Measurements from ENCODE around the gene LDLRAP1.

Gene LDLRAP1

DNA sequence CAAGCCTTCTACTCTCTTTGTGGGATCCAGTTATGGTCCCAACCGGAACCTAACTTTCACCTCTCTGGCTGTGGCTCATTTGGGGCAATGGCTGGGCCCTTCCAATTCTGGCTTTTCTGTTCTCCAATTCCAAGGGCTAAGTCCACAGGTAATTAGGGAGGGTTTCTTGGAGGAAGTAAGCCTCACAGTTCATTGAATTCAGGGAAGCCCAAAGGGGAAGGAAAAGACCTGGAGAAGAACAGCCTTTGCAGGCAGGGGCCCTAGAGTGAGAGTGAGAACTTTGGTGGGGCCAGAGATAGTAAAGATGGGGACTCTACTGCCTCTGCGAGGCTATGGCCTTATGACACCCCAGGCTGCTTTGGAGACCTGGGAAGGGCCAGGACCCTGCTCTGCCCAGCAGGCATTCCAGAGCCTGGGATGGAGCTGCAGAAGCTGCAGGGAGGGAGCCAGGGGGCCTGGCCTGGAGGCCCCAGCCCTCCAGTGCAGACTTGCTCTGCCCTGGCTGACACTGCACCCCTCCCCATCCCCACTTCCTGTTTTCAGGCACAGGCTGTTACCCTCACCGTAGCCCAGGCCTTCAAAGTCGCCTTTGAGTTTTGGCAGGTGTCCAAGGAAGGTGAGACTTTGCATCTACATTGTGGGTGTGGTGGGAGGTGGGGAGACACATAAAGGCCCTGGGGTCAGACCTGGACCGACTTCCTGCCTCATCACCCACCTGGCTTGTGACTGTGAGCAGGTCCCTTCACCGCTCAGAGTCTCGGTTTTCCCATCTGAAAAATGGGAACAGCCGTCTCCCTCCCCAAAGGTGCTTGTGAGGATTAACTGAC is 18.9 kb downstream of the LDLRAP1 start:
- no peak for DNase-seq (ENCODE audit: low read depth)

DNA sequence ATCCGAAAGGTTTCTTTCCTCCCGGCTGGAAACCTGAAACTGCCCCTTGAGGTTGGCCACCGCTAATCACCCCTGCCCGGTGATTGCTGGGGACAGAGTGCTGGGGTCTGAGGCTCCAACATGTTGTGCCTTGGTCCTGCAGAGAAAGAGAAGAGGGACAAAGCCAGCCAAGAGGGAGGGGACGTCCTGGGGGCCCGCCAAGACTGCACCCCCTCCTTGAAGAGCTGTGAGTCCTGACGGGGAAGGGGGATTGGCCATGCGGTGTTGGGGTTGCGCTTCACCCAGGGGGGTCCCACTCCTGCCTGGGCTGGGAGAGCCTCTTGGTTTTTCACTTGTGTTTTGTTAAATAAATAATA is 19.5 kb downstream of the LDLRAP1 start:
- no peak for DNase-seq (ENCODE audit: low read depth)

DNA sequence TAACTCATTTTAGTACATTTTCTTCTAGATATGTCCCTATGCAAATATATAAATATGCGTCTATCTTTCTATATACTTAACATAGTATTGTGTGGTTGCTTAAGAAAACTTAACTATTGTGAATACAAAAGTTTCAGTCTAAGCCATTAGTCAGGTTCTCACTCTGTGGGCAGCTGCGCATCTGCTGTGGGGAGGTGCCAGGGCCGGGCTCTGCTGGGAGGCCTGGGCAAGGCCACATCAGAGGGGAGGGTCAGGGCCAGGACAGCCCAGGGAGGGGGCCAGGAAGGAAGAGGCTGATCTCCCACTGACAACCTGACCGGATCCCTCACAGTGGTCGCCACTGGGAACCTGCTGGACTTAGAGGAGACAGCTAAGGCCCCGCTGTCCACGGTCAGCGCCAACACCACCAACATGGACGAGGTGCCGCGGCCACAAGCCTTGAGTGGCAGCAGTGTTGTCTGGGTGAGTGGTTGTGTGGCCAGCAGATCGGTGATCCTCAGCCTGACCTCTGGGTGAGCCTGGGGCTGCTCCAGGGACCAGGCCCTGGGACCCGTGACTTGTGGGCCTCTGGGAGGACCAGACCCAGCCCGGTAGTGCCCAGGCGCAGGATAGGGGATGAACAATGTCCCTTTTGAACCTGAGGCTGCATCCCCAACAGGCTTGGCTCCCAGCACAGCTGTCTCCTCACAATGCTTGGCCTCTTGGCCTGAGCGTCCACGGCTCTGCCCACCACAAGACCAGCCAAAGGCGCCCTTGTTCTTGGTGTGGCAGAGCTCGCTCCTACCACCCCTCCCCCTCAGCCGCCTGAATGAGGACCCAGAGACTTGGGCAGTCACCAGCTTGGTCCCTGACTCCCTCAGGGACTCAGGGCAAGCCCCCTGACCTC is 20.2 kb downstream of the LDLRAP1 start:
- no peak for DNase-seq (ENCODE audit: low read depth)

DNA sequence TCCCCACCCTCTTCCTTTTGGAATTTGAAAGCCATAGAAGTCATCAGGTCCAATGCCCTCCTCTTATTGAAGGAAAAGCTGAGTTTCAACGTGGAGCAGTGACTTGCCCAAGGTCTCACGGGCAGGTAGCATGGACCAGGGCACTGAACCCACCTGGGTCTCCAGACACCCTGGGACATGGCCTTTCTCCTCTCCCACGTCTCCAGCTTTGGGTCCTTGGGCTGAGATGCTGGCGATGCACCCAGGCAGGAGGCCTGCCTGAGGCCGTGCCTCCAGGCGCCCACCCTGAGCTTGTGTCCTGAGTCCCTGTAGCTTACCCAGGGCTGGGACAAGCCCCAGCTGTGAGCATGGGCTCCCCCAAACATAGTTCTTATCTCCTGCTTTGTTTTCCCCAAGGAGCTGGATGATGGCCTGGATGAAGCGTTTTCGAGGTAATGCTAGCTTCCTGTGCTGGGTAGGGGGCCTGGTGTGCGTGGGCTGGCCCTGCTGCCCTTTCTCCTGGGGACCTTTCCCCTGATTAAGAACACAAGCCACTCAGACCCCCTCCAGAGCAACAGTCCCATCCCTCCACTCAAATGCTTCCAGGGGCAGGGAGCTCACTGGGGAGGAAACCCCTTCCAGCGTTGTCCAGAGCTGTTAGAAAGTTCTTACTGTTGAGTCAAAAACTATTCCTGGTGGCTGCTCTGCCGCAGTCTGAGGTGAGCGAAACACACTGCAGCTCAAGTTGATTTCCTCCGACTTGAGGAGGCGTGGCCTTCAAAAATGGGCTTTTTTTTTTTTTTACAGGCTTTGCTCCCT is 21.6 kb downstream of the LDLRAP1 start:
- DNase-seq (ENCODE audit: low read depth), result no peak

DNA sequence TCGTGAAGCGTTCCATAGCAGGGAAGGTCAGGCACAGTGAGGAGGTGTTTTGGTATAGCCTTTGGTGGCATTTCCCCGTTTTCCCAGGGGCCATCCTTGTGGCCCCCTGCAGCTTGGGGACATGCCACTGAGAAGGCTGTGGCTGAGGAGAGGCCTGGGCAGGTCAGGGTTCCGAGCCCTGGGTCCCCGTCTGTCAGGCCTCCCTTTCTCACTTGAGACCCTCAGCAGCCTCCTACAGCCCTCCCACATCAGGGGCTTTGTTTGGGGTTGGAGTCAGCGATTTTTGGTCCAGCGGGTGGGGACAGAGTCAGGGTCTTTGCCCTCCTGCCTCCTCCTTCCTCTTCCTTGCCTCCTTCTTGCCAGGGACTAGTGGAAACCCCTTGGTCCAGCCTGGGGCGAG is 22.2 kb downstream of the LDLRAP1 start:
- no peak for DNase-seq (ENCODE audit: low read depth)

DNA sequence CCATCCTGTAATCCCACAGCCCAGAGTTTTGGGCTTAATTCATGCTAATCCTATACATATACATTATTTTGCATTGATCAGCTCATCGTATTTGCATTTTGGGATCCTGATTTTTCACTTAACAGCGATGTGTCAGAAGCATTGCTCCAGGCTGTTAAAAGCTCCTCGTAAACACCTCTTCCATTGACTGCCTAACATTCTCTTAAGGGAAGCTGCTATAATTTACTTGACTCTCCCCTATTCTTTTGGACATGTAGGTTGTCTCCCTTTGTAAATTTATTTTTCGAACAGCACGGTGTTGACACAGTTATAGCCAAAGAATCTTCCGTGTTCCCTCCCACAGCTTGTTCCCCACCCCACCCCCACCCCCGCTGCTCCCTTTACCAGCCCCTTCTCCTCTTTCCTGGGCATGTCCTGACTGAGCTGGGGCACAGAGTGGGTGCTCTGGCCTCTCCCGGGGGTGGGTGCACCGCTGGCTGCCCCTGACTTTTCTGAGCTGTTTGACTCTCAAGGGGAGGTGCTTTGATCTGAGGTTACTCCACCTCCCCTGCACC is 22.8 kb downstream of the LDLRAP1 start:
- DNase-seq (ENCODE audit: low read depth), result peak; percentile 24

DNA sequence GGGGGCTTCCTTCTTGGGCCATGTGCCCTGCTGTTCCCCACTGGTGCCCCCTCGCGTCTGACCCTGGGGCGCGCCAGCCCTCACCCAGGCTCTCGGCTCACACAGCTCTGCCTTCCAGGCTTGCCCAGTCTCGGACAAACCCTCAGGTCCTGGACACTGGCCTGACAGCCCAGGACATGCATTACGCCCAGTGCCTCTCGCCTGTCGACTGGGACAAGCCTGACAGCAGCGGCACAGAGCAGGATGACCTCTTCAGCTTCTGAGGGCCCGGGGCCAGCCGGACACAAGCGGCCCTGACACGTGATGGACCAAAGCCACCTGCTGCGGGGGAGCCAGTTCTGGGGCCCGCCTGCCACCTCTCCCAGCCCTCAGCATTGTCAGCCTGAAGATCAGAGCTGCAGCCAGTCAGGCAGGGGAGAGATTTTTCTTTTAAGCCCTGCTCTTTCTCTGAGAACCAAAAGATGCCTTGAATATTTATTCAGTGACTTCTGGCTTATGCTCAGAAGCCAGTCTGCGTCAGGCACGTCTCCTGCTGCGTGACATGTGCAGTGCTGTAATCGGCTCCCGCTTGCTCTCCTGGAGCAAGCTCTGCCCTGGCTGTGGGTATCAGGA is 23.4 kb downstream of the LDLRAP1 start:
- peak; percentile 95 for DNase-seq (ENCODE audit: low read depth)

DNA sequence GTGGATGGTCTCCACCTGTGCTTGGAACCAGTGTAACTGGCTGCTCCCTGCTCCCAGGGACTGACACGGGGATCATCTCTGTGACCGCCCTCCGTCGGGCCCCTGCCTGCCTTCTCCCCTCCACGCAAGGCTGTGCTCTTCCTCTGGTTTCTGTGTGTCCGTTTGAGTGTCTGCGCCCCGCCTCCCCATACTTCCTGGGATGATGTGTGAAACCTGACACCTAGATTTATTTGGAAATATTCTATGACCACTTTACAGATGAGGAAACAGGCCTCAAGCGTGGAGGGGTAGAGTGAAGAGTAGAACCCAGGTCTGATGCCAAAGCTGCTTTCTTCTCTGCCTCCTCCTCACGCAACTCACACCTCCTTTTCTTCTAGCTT is 24.3 kb downstream of the LDLRAP1 start:
- peak; percentile 44 for DNase-seq (ENCODE audit: low read depth)

DNA sequence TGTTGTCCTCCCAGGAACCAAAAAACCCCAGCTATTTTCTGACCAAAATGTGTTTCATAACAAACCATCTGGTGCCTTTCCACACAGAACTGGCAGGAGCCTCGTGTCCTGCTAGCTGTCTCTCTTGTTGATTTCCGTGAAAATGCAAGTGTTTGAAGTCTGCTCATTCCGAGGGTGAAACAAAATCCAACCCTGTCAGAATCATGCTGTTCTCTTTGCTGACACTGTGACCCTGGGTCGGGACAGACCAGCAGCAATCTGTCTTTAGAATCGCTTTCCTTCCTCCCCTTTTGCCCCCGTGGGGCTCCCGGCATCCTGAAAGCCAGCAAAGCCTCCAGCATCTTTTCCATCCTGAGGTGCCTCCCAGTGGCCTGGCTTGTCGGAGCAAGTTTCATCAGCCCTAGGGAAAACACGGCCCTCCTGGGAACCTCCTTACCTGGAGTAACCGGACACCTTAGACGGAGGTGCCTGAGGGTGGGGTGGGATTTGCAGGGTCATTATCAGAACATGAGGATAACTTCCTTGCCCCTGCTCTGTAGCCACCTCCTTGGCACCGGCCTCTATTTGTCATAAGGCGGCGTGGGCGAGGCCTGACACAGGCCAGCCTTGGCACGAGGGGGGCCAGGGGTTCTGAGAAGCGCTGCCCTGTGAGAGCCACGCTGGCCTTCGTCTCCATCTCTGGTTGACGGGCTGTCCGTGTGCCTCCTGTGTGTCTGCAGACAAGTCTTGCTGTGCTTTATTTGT is 24.9 kb downstream of the LDLRAP1 start:
- DNase-seq (ENCODE audit: low read depth), result peak; percentile 65

DNA sequence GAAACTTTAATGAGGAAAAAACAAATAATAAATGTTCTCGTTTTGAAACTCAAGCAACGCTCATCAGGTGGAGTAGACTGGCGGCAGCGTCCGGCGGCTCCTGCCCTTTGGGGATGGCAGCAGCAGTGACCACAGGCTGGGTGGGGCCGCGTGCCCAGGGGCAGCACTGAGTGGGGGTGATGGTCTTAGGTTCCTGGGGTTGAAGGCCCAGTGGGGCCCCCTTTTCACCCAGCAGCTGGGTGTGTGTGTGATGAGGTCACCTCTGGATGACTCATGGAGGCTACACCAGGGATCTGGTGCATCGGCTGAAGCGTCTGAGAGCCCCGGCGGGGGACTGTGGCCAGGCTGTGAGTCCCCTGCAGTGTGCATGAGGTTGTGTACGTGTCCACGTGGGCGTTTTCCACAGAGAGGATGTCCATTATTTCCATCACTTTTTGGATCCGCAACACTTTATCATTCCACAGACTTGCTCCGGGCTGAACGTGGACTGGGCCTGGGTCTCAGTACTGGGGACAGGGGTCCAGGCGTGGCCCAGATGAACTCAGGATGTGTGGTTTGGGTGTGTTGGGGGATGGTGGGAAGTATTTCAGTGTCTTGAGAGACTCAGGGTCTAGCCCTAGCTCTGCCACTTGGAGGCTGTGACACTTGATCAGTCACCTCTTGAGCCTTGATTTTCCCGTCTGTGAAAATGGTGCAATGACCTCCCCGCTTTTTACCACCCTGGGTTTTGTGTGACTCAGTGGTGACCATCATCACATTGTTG is 25.6 kb downstream of the LDLRAP1 start:
- peak; percentile 93 for DNase-seq (ENCODE audit: low read depth)

DNA sequence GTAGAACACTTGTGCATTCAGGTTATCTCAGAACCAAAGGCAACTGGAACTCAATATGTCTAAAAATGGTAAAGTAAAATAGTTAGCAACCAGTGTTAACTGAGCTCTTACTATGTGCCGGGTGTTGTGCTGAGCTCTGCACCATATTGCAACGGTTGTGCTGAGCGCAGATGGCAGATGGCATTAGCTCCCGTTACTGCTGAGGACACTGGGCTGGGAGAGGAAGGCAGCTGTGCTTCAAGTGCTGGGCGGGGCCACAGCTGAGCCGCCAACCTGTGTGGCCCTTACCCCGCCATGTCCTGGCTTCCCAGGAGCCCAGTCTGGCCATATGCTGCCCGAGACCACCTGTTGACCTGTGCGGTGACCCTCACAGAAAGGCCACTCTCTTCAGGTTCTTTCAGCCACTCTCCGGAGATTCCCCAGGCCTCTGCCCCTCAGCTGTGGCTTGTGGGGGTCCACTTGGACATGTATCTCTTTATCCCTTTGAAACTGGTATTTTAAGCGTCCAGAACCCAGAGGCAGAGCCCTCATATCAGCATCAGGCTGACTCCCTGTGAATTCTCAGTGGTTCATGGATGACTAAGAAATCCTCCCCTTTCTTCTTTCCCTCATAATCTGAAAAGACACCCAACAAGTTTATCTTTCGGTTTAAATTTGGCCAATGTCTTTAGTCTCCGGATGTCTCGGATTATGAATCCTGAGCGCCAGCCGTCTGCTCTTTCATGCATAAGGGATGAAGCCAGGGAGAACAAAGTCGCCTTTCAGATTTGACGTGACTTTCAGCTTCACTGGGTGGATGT is 26.4 kb downstream of the LDLRAP1 start:
- DNase-seq (ENCODE audit: low read depth), result no peak

DNA sequence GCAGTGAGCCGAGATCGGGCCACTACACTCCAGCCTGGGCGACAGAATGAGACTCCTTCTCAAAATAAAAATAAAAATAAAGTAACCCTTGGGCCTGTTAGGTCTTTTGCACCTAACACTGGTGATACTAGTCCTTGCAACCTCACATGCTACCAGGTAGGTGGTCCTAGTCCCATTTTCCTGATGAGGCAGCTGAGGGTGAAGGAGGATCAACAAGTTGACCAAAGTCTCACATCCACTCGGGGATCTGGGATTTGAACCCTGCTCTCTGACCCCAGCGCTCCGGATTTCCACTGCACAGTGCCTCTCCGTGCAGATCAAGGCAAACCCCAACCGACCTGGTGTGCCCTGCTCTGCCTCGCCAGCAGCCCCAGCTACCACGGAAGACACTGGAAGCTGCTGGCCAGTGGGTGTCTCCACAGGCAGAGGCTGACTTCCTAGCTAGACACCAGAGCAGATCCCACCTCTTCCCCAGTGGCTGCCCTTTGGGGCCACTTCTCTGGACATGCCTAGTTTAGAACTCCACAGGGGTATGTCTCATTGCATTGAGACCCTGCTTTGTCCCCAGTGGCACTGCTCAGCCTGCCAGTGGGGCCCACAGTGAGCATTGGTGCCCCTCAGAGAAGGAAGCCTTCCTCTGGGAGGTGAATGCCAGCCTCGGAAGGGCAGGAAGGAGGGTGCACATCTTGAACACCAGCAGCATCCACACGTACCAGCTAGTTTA is 27.6 kb downstream of the LDLRAP1 start:
- no peak for DNase-seq (ENCODE audit: low read depth)

DNA sequence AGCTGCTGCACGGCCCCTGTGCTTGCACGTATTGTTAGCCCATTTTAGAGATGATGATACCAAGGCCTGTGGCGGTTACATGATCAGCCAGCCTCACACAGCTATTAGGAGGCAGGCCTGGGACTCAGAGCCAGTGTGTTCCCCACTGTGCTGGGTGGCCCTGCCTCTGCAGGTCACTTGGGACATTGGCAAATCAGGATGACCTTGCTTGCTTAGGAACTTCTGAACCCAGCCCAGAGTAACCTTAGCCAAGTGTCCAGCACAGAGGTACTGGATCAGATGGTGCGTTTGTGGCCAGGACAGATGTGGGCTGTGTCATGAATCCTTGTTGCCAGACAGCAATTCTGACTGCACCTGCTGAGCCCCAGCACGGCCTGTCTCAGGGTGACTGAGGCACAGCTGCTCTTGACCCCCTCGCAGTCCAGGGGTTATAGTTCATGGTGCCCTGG is 28.1 kb downstream of the LDLRAP1 start:
- DNase-seq (ENCODE audit: low read depth), result no peak

DNA sequence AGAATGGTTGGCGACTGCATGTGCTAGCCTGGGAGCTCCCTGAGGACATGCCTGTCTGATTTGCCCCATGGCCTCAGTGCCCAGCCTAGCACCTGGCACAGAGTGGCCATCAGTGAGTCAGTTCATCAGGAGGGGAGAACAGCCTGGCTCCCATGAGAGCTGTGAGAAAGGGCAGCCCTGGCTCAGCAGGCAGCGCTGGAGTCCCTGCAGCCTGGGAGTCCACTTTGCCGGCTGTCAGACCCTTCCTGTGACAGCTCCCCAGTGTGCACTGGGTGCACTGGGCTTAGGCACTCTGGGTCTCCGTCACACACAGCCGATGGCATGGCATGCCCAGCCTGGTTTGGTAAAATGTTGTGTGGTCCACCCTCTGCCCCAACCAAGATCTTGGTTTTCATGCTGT is 28.7 kb downstream of the LDLRAP1 start:
- DNase-seq (ENCODE audit: low read depth), result no peak

DNA sequence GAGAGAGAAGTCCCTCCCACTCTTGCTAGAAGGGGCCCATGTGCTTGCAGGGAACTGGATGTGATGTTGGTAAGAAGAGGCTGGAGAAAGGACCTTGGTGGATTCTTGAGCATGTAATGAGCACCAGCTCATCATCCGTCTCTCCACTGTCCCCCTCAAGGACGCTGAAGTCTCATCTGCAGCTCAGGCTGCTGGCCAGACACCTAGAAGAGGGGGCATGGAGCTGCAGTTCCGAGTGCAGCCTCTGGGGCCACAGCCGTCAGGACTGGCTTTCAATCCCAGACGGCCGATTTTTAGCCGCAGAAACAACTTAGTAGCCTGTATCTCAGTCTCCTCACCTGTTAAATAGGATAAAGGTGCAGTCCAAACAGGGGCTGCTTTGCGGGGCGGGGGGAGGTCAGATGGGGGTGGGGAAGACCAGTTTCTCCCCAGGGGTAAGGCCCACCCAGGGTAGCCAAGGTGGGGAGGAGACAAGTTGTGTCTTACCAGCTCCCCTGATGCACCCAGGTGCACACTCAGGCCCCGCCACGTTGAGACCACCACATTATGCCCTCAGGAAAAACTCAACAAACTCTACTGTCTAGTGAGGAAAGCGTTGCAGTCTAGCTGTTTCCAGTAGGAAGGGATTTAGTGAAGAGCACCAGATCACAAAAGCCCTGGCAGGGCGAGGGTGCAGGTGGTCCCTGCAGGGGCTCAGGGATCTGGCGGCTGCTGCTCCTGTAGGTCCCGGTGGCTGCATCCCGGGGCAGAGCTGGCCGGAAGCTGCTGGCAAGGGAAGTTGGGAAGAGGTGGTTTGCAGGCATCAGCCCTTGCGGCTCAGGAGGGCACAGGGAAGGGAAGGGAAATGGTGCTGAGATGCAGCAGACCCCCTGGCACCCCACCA is 29.5 kb downstream of the LDLRAP1 start:
- DNase-seq (ENCODE audit: low read depth), result peak; percentile 56

DNA sequence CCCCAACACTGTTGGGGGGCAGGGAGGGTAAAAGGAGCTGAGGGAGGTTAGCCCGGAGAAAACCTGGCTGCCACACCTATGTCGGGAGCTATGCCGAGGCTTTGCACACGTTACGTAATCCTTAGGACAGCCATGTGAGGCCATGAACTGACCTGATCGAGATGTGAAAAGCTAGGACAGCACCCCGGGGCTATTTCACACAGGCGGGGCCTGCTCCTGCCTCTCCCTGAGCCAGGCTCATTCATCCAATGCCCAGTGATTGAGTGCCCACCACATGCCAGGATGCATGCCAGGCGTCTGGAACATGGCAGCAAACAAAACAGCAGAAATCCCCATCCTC is 30.2 kb downstream of the LDLRAP1 start:
- DNase-seq (ENCODE audit: low read depth), result no peak

DNA sequence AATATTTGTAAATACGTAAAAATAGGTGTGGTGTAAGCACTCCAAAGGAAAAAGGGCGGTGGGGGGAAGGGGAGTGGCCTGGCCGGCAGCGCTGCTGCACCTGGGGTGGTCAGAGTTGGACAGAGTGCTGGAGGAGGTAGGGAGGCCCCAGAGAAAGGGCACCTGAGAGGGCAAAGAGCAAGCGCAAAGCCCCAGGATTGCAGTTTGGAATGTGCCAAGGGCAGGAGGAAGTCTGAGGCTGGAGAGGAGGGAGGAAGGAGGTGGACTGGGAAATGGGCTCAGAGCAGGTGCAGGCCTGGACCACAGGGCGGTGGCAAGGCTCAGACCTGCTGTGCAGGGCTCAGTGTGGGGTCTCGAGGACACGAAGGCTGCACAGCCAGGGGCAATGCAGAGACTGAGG is 30.6 kb downstream of the LDLRAP1 start:
- DNase-seq (ENCODE audit: low read depth), result no peak

DNA sequence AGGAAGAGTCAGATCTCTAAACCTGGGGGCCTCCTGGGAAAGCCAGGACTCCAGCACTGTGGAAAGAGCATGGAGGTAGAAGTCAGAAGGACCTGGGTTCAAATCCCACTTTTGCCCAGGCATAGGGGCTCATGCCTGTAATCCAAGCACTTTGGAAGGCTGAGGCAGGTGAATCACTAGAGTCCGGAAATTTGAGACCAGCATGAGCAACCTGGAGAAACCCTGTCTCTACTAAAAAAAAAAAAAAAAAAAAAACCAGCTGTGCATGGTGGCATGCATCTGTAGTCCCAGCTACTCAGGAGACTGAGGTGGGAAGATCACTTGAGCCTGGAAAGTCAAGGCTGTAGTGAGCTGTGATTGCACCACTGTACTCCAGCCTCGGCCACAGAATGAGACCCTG is 31.8 kb downstream of the LDLRAP1 start:
- DNase-seq (ENCODE audit: low read depth), result no peak

Data from EH (cell line).